ENCODE results near the gene DPPA4. TPM values are rescaled to one million over a fixed set of nuclear protein-coding genes. Genes with fewer than 3 reads are reported as not detected.

Gene DPPA4
- total RNA-seq, 1 experiment from 2014 or later: 774 TPM

- H3K27ac Mint-ChIP-seq: no peak overlapping the region; the same call in none of the 2 replicates
- peak; percentile 32 for ATAC-seq
- ChIA-PET POLR2A (interaction anchor here (0.8 to 1.5 kb wide), 4 partner anchors 9 to 31 kb away, joined by 3 to 11 read pairs (median 7); partner anchors contain the start of gene DPPA2), CTCF (interaction anchor here (1.4 kb wide), 1 partner anchor 39 kb away, joined by 5 read pairs; no protein-coding TSS in a partner anchor)
- no peaks in the 10 kb centered on the region for H3K9me3 Mint-ChIP-seq
- peaks cover 49% of the 10 kb centered on the region for H3K36me3 Mint-ChIP-seq
- DNase-seq (ENCODE audit: low spot score): no peak
- no peak overlapping the region for H3K4me3 Mint-ChIP-seq
- H3K4me1 Mint-ChIP-seq: peaks cover 43% of the 10 kb centered on the region
- H3K27me3 Mint-ChIP-seq (ENCODE audit: low read depth): no peaks in the 10 kb centered on the region
- TF ChIP-seq TEAD1 (CRISPR knock-in tag; IDR thresholded peaks at IDR 0.05): no peak
- TF ChIP-seq ZMAT4 (CRISPR knock-in tag; IDR thresholded peaks at IDR 0.05): peak; percentile 76
- peak; percentile 96 for TF ChIP-seq ZNF671 (CRISPR knock-in tag; IDR thresholded peaks at IDR 0.05)
- TF ChIP-seq ZNF263 (CRISPR knock-in tag; IDR thresholded peaks at IDR 0.05; ENCODE audit: low read depth): no peak
- TF ChIP-seq MAX (CRISPR knock-in tag; IDR thresholded peaks at IDR 0.05): 0 out of 2 replicates have a peak, but pooled peaks have one; percentile 22
- TF ChIP-seq JUN (CRISPR knock-in tag; IDR thresholded peaks at IDR 0.05): no peak
- peak; percentile 94 for TF ChIP-seq ERG (CRISPR knock-in tag; IDR thresholded peaks at IDR 0.05)
- TF ChIP-seq SOX15 (CRISPR knock-in tag; IDR thresholded peaks at IDR 0.05): no peak
- TF ChIP-seq, protein P1, sequence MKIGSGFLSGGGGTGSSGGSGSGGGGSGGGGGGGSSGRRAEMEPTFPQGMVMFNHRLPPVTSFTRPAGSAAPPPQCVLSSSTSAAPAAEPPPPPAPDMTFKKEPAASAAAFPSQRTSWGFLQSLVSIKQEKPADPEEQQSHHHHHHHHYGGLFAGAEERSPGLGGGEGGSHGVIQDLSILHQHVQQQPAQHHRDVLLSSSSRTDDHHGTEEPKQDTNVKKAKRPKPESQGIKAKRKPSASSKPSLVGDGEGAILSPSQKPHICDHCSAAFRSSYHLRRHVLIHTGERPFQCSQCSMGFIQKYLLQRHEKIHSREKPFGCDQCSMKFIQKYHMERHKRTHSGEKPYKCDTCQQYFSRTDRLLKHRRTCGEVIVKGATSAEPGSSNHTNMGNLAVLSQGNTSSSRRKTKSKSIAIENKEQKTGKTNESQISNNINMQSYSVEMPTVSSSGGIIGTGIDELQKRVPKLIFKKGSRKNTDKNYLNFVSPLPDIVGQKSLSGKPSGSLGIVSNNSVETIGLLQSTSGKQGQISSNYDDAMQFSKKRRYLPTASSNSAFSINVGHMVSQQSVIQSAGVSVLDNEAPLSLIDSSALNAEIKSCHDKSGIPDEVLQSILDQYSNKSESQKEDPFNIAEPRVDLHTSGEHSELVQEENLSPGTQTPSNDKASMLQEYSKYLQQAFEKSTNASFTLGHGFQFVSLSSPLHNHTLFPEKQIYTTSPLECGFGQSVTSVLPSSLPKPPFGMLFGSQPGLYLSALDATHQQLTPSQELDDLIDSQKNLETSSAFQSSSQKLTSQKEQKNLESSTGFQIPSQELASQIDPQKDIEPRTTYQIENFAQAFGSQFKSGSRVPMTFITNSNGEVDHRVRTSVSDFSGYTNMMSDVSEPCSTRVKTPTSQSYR (CRISPR knock-in tag; IDR thresholded peaks at IDR 0.05): 0 out of 2 replicates have a peak, but pooled peaks have one; percentile 34
- TF ChIP-seq, protein P2, sequence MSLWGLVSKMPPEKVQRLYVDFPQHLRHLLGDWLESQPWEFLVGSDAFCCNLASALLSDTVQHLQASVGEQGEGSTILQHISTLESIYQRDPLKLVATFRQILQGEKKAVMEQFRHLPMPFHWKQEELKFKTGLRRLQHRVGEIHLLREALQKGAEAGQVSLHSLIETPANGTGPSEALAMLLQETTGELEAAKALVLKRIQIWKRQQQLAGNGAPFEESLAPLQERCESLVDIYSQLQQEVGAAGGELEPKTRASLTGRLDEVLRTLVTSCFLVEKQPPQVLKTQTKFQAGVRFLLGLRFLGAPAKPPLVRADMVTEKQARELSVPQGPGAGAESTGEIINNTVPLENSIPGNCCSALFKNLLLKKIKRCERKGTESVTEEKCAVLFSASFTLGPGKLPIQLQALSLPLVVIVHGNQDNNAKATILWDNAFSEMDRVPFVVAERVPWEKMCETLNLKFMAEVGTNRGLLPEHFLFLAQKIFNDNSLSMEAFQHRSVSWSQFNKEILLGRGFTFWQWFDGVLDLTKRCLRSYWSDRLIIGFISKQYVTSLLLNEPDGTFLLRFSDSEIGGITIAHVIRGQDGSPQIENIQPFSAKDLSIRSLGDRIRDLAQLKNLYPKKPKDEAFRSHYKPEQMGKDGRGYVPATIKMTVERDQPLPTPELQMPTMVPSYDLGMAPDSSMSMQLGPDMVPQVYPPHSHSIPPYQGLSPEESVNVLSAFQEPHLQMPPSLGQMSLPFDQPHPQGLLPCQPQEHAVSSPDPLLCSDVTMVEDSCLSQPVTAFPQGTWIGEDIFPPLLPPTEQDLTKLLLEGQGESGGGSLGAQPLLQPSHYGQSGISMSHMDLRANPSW (CRISPR knock-in tag; conservative IDR thresholded peaks at IDR 0.05; ENCODE audit: low read depth): no peak
- peak; percentile 88 for TF ChIP-seq ZNF416 (CRISPR knock-in tag; IDR thresholded peaks at IDR 0.05)
- TF ChIP-seq, protein P3, sequence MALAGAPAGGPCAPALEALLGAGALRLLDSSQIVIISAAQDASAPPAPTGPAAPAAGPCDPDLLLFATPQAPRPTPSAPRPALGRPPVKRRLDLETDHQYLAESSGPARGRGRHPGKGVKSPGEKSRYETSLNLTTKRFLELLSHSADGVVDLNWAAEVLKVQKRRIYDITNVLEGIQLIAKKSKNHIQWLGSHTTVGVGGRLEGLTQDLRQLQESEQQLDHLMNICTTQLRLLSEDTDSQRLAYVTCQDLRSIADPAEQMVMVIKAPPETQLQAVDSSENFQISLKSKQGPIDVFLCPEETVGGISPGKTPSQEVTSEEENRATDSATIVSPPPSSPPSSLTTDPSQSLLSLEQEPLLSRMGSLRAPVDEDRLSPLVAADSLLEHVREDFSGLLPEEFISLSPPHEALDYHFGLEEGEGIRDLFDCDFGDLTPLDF (CRISPR knock-in tag; IDR thresholded peaks at IDR 0.05): peak; percentile 41; the same call in 1 of the 2 replicates
- TF ChIP-seq CBFB (CRISPR knock-in tag; IDR thresholded peaks at IDR 0.05; ENCODE audit: low read depth): no peak
- no peak for TF ChIP-seq ESRRA (CRISPR knock-in tag; IDR thresholded peaks at IDR 0.05; ENCODE audit: borderline replicate concordance)
- no peak for TF ChIP-seq RORB (CRISPR knock-in tag; IDR thresholded peaks at IDR 0.05)
- TF ChIP-seq JAZF1 (CRISPR knock-in tag; IDR thresholded peaks at IDR 0.05): no peak
- TF ChIP-seq ELF4 (CRISPR knock-in tag; IDR thresholded peaks at IDR 0.05; ENCODE audit: low read depth): no peak
- no peak for TF ChIP-seq HMGXB4 (CRISPR knock-in tag; IDR thresholded peaks at IDR 0.05)
- TF ChIP-seq EMX1 (CRISPR knock-in tag; IDR thresholded peaks at IDR 0.05): peak; percentile 92
- peak; percentile 97 for TF ChIP-seq NFATC4 (CRISPR knock-in tag; IDR thresholded peaks at IDR 0.05)
- no peak for TF ChIP-seq KAT7 (CRISPR knock-in tag; IDR thresholded peaks at IDR 0.05; ENCODE audit: borderline replicate concordance)
- peak; percentile 97 for TF ChIP-seq PRRX2 (CRISPR knock-in tag; IDR thresholded peaks at IDR 0.05)
- TF ChIP-seq ZNF138 (CRISPR knock-in tag; conservative IDR thresholded peaks at IDR 0.05): no peak
- TF ChIP-seq IRF1 (CRISPR knock-in tag; IDR thresholded peaks at IDR 0.05): no peak
- no peak for TF ChIP-seq FOXK1 (CRISPR knock-in tag; IDR thresholded peaks at IDR 0.05)
- TF ChIP-seq MYBL2 (CRISPR knock-in tag; IDR thresholded peaks at IDR 0.05): 0 out of 2 replicates have a peak, but pooled peaks have one; percentile 23
These were observed 11.7 kb downstream of the DPPA4 start for GRCh38 chr3:109325657-109326056.
